ENCODE measurements around the gene RABIF. TPM values are rescaled to one million over a fixed set of nuclear protein-coding genes. Genes with fewer than 3 reads are reported as not detected.
"Not testable (repeated sequence)": the region's sequence is repeated elsewhere in the genome, so short reads cannot be mapped to it uniquely, and the experiment has no call there.

The RABIF gene
- total RNA-seq, 2 experiments from 2014 or later = 7.8 TPM

DNA sequence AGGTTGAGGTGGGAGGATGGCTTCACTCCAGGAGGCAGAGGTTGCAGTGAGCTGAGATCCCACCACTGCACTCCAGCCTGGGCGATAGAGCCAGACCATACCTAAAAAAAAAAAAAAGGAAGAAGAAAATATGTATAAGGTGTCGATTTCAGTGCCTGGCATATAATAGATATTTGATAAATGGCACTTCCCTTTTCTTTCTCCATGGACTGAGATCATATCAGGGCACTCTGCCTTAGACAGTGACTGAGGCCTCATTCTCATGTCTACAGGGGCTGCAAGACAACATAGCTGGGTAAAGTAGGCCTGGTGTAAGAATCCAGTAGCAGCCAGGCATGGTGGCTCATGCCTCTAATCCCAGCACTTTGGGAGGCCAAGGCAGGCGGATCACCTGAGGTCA, 57.0 kb downstream of the RABIF start:
- no peaks in the 10 kb centered on the region for H4K20me1 ChIP-seq (ENCODE audit: insufficient read depth, low read length)
- intact Hi-C loops (cut with micrococcal nuclease; ENCODE audit: unreplicated experiment) = no loop called here
- H3K4me3 ChIP-seq (ENCODE audit: low read depth, low read length, poor library complexity, severe bottlenecking) = no peak overlapping the region
- H3K36me3 ChIP-seq (ENCODE audit: insufficient read depth, low read length) = no peaks in the 10 kb centered on the region
- no peak for TF ChIP-seq EZH2phosphoT487 (IDR thresholded peaks at IDR 0.05; ENCODE audit: borderline replicate concordance, low read depth, low read length)
- no peak overlapping the region for H3K4me2 ChIP-seq (ENCODE audit: low read length)
- DNase-seq (ENCODE audit: low spot score) = no peak
- no TSS peak for BruUV-seq (replicated peaks)
- no peaks in the 10 kb centered on the region for H3K4me1 ChIP-seq (ENCODE audit: insufficient read depth, low read length, poor library complexity, severe bottlenecking)
- POLR2A ChIA-PET = no interaction called here
- CTCF ChIA-PET (ENCODE audit: unreplicated experiment) = no interaction called here
- no peaks in the 10 kb centered on the region for H3K79me2 ChIP-seq (ENCODE audit: insufficient read depth, low read depth, low read length)
- H3K9me3 ChIP-seq (ENCODE audit: low read length) = no peaks in the 10 kb centered on the region
- H3K9me2 ChIP-seq (ENCODE audit: insufficient read depth, low read length) = no peaks in the 10 kb centered on the region
- H3K27ac ChIP-seq (ENCODE audit: low read depth, low read length, poor library complexity, severe bottlenecking) = no peak overlapping the region
- H2AFZ ChIP-seq (ENCODE audit: low read length) = no peak overlapping the region

DNA sequence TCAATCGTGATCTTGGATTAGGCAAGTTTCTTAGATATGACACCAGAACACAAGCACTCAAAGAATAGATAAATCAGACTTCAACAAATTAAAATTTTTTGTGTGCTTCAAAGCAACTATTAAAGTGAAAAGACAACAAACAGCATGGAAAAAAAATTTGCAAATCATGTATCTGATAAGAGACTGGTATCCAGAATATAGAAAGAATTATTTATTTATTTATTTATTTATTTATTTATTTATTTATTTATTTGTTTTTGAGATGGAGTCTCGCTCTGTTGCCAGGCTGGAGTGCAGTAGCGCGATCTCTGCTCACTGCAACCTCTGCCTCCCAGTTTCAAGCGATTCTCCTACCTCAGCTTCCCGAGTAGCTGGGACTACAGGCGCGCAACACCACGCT, 59.7 kb downstream of the RABIF start:
- H3K4me3 ChIP-seq (ENCODE audit: low read depth, low read length, poor library complexity, severe bottlenecking); H3K4me2 ChIP-seq (ENCODE audit: low read length); CTCF ChIA-PET (ENCODE audit: unreplicated experiment); H2AFZ ChIP-seq (ENCODE audit: low read length); H3K79me2 ChIP-seq (ENCODE audit: insufficient read depth, low read depth, low read length); H3K36me3 ChIP-seq (ENCODE audit: insufficient read depth, low read length); H3K9me3 ChIP-seq (ENCODE audit: low read length); POLR2A ChIA-PET; intact Hi-C loops (cut with micrococcal nuclease; ENCODE audit: unreplicated experiment); H4K20me1 ChIP-seq (ENCODE audit: insufficient read depth, low read length); H3K27ac ChIP-seq (ENCODE audit: low read depth, low read length, poor library complexity, severe bottlenecking); BruUV-seq (replicated peaks); H3K4me1 ChIP-seq (ENCODE audit: insufficient read depth, low read length, poor library complexity, severe bottlenecking); H3K9me2 ChIP-seq (ENCODE audit: insufficient read depth, low read length); DNase-seq (ENCODE audit: low spot score): not testable (repeated sequence)

Small RNA genes within 50 kb of the gene (small RNA-seq; reads per million reads assigned to genes)
- gene RF00019 = not detected

Other genes starting within 250 kb of the RABIF start
- gene SYT2, start 178.7 kb downstream of the RABIF start, total RNA-seq (2014; rRNA removed; shearing (Covaris generic)) = not detected in 2 replicates
- gene SYT2, start 178.7 kb downstream of the RABIF start, total RNA-seq (2022) = not detected in 2 replicates
- gene KDM5B, start 80.7 kb downstream of the RABIF start, total RNA-seq (2014; rRNA removed; shearing (Covaris generic)) = not detected in 2 replicates
- not detected in 2 replicates for gene KDM5B, start 80.7 kb downstream of the RABIF start, total RNA-seq (2022)
- gene PCAT6, start 78.2 kb downstream of the RABIF start, total RNA-seq (2014; rRNA removed; shearing (Covaris generic)) = not detected in 2 replicates
- gene PCAT6, start 78.2 kb downstream of the RABIF start, total RNA-seq (2022) = not detected in 2 replicates
- 33.9 and 35.7 TPM in 2 replicates for gene KLHL12, start 38.1 kb upstream of the RABIF start, total RNA-seq (2014; rRNA removed; shearing (Covaris generic))
- 46.2 and 46.5 TPM in 2 replicates for gene KLHL12, start 38.1 kb upstream of the RABIF start, total RNA-seq (2022)
- gene ADIPOR1, start 69.2 kb upstream of the RABIF start, total RNA-seq (2014; rRNA removed; shearing (Covaris generic)) = 49.4 and 55.2 TPM in 2 replicates
- gene ADIPOR1, start 69.2 kb upstream of the RABIF start, total RNA-seq (2022) = 55.0 and 57.4 TPM in 2 replicates
- gene CYB5R1, start 78.1 kb upstream of the RABIF start, total RNA-seq (2014; rRNA removed; shearing (Covaris generic)) = 12.8 and 14.5 TPM in 2 replicates
- gene CYB5R1, start 78.1 kb upstream of the RABIF start, total RNA-seq (2022) = 19.3 and 22.2 TPM in 2 replicates
- gene TMEM183A, start 118.2 kb upstream of the RABIF start, total RNA-seq (2014; rRNA removed; shearing (Covaris generic)) = 92.4 and 99.3 TPM in 2 replicates
- gene TMEM183A, start 118.2 kb upstream of the RABIF start, total RNA-seq (2022) = 75.5 and 83.9 TPM in 2 replicates
- gene PPFIA4, start 137.3 kb upstream of the RABIF start, total RNA-seq (2014; rRNA removed; shearing (Covaris generic)) = 0.03 and 0.93 TPM in 2 replicates
- 0.55 and 2.7 TPM in 2 replicates for gene PPFIA4, start 137.3 kb upstream of the RABIF start, total RNA-seq (2022)
- gene MYOG, start 196.9 kb upstream of the RABIF start, total RNA-seq (2014; rRNA removed; shearing (Covaris generic)) = not detected in 2 replicates
- not detected in 2 replicates for gene MYOG, start 196.9 kb upstream of the RABIF start, total RNA-seq (2022)
- not detected in 2 replicates for gene ADORA1, start 238.6 kb upstream of the RABIF start, total RNA-seq (2014; rRNA removed; shearing (Covaris generic))
- not detected in 2 replicates for gene ADORA1, start 238.6 kb upstream of the RABIF start, total RNA-seq (2022)

Data from OCI-LY7 (cell line).